Right lobe of liver (tissue), 6 donors: Measurements from ENCODE around the gene TMEM92. TPM values are rescaled to one million over a fixed set of nuclear protein-coding genes. Genes with fewer than 3 reads are reported as not detected.
A peak's percentile ranks its signal among the peaks of the same experiment; 100 is the strongest.
"Not testable (repeated sequence)": the region's sequence is repeated elsewhere in the genome, so short reads cannot be mapped to it uniquely, and the experiment has no call there.

Source experiments
- ATAC-seq, 4 donors: fragments of 200-7000 bp; cut with Tn5 transposase; one replicate each; pipeline ENCODE4 v1.9.1; 2020; ENCODE audit warnings: mild to moderate bottlenecking in 4 of 4, moderate library complexity in 4 of 4
- DNase-seq, 3 donors: peaks; one replicate each; pipeline ENCODE4 v3.0.0-alpha.2; 2020
- H3K27ac ChIP-seq, 3 donors: fragments of 200-600 bp; one replicate each; pipeline ENCODE4 v1.8.0; 2022
- H3K27me3 ChIP-seq, 2 donors: fragments of 200-600 bp; one replicate each; pipeline ENCODE4 v1.8.0; 2022
- H3K36me3 ChIP-seq, 4 donors: fragments of 200-600 bp; sonication (generic) in 1 of 4; one replicate each; pipeline versions ENCODE4 v1.5.1 to v1.8.0; 2017 to 2022; ENCODE audit warnings: control low read depth in 1 of 4
- H3K4me1 ChIP-seq, 4 donors: fragments of 200-600 bp; sonication (generic) in 1 of 4; one replicate each; pipeline versions ENCODE4 v1.5.1 to v1.8.0; 2017 to 2022; ENCODE audit warnings: control low read depth in 1 of 4
- H3K4me3 ChIP-seq, 3 donors: fragments of 200-600 bp; one replicate each; pipeline ENCODE4 v1.8.0; 2022
- H3K9me3 ChIP-seq, 4 donors: fragments of 200-600 bp; sonication (generic) in 1 of 4; one replicate each; pipeline versions ENCODE4 v1.5.1 to v1.8.0; 2017 to 2022; ENCODE audit warnings: control low read depth in 1 of 4
- CTCF ChIP-seq, 4 donors: fragments of 200-600 bp in 3 of 4; fragments of 450-650 bp in 1 of 4; IDR thresholded peaks; one replicate each; pipeline versions ENCODE4 v1.5.1 to v1.8.0; 2016 to 2022; ENCODE audit warnings: antibody characterized with exemption in 4 of 4, mild to moderate bottlenecking in 2 of 4
- POLR2A ChIP-seq: fragments of 450-650 bp; IDR thresholded peaks from one replicate; pipeline ENCODE4 v1.6.1; 2017; ENCODE audit warnings: antibody characterized with exemption, mild to moderate bottlenecking
- WGBS: methylation state at CpG from one replicate; pipeline ENCODE4 v1.1.6; 2018; ENCODE audit warnings: low coverage, low lambda C conversion rate; ENCODE audit not compliant: insufficient coverage; ENCODE audit errors: missing lambda C conversion rate; 5-methylcytosine and 5-hydroxymethylcytosine counted together
- intact Hi-C, 2 donors: fragments of 100-400 bp; cut with DNase I; formaldehyde crosslinking; loops; one replicate each; pipeline versions ENCODE4 v1.11.2 to v1.14.1; 2022
- total RNA-seq, 6 experiments: library from RNA; depleted of rRNA in 2 of 6; stranded (reverse); fragments of >200 nt in 2 of 6; fragmentation: NEBNext Ultra II Directional in 3 of 6; extraction: Animal tissue kit (Norgen Biotek cat#: 25700) in 3 of 6; gene quantifications; one replicate each; pipeline versions ENCODE4 v1.1.0 to v1.2.4, GENCODE V29; 2016 to 2023
- donor health status: DM: no; HTN: yes; CAD: no.
- donor health status: DM: no; HTN: no; CAD: no.
- donor health status: DM: no; HTN: no; CAD: no.
- donor health status: DM: no; HTN: yes; CAD: no.
- donor health status: DM: no; HTN: yes; CAD: no.

The TMEM92 gene
- total RNA-seq, 6 experiments from 2014 or later, result 1.5 to 20.0 (median 8.7) TPM

- H3K36me3 ChIP-seq, result no peaks in the 10 kb centered on the region
- H3K4me3 ChIP-seq, result no peak overlapping the region
- DNase-seq (peak; percentile 77 to 83 (median 81)), ATAC-seq (peak; percentile 98 to 99 (median 98))
- TF ChIP-seq POLR2A (no peak), CTCF (IDR thresholded peaks at IDR 0.05) (peak; percentile 91 to 98 (median 94))
- no peaks in the 10 kb centered on the region for H3K9me3 ChIP-seq
- intact Hi-C loops, result loop anchor here (5.0 kb wide), 1 partner anchor 95 kb away; the partner anchor contains the start of gene COL1A1 (in 2 of the 2)
- no peaks in the 10 kb centered on the region for H3K27me3 ChIP-seq
- WGBS, result 15% methylated on average over 7 of the region's 7 CpGs
- no peak overlapping the region for H3K27ac ChIP-seq
- H3K4me1 ChIP-seq, result no peaks in the 10 kb centered on the region
These were observed 23.2 kb downstream of the TMEM92 start for GRCh38 chr17:50297407-50297865.

GRCh38 chr17:50298018-50298417 is 23.8 kb downstream of the TMEM92 start:
- ATAC-seq (no peak), DNase-seq (no peak)
- Histone ChIP-seq H3K27me3 (no peaks in the 10 kb centered on the region), H3K4me1 (no peaks in the 10 kb centered on the region), H3K4me3 (no peak overlapping the region), H3K36me3 (no peaks in the 10 kb centered on the region), H3K27ac (no peak overlapping the region), H3K9me3 (no peaks in the 10 kb centered on the region)
- intact Hi-C loops, result loop anchor here (5.0 kb wide), 1 partner anchor 96 kb away; the partner anchor contains the start of gene COL1A1 (in 2 of the 2)
- WGBS, result 10% methylated on average over 3 of the region's 11 CpGs
- TF ChIP-seq CTCF (IDR thresholded peaks at IDR 0.05) (no peak), POLR2A (no peak)

DNA sequence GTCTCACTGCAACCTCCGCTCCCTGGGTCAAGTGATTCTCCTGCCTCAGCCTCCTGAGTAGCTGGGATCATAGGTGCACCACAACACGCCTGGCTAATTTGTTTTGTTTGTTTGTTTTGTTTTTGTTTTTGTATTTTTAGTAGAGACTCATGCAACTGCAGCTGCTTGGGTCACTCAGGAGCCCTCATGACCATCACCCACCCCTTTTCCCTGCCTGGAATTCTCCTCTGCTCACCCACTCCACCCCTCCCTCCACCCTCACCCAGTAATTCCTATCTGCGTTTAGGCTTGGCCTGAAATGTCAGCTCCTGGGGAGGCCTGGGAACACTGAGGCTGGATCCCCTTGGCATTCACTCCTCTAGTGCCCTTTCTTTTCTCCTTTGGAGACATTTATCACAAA is 25.5 kb downstream of the TMEM92 start:
- ATAC-seq (no peak), DNase-seq (no peak)
- 63% methylated on average over 3 of the region's 3 CpGs for WGBS
- H3K27me3 ChIP-seq, result no peaks in the 10 kb centered on the region
- H3K4me3 ChIP-seq, result no peak overlapping the region
- no peak overlapping the region for H3K27ac ChIP-seq
- intact Hi-C loops, result loop anchor here (5.0 kb wide), 1 partner anchor 97 kb away; the partner anchor contains the start of gene COL1A1 (in 2 of the 2)
- TF ChIP-seq POLR2A, result no peak
- TF ChIP-seq CTCF (IDR thresholded peaks at IDR 0.05), result no peak
- H3K4me1 ChIP-seq, result no peaks in the 10 kb centered on the region
- H3K36me3 ChIP-seq, result no peaks in the 10 kb centered on the region
- no peaks in the 10 kb centered on the region for H3K9me3 ChIP-seq

GRCh38 chr17:50300824-50301223 is 26.6 kb downstream of the TMEM92 start:
- ATAC-seq, H3K36me3 ChIP-seq, H3K27me3 ChIP-seq, DNase-seq, H3K9me3 ChIP-seq, H3K4me1 ChIP-seq, intact Hi-C loops, H3K4me3 ChIP-seq, H3K27ac ChIP-seq: not testable (repeated sequence)
- 38% methylated on average over 1 of the region's 1 CpG for WGBS

DNA sequence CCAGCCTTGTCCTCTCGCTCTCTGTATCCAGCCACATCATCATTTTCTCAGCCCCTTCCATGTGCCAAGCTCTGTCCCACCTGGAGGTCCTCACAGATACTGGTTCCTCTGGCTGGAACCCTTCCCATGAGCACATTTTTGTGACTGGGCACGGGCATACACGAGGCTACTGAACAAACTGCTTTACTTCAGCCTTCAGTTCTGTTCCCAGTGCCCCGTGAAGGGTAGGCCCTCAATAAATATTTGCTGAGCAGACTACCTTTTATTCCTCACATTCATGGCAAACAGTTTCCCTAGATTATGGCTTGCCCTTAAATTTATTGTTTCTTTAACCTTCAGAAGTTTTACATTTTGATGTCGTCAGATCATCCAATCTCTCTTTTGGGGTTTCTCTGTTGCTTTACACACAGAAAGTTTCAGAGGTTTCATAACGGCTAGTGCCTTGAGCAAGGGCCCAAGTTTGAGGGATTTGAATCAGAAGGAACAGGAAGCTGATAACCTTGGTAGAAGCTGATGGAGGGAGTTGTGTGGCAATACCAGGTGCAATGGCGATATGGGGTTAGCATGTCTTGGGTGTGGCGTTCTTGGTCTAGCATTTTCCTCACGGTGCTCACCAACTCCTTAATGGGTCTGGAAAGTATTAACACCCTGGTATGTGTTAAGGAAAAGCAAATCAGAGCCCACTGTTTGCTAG is 27.8 kb downstream of the TMEM92 start:
- TF ChIP-seq POLR2A, result no peak
- no peak for TF ChIP-seq CTCF (IDR thresholded peaks at IDR 0.05)
- H3K4me3 ChIP-seq, result no peak overlapping the region

More for the DNA sequence above, 27.8 kb downstream of the TMEM92 start:
- Histone ChIP-seq H3K4me1 (no peaks in the 10 kb centered on the region), H3K27me3 (no peaks in the 10 kb centered on the region), H3K36me3 (no peaks in the 10 kb centered on the region), H3K27ac (no peak overlapping the region), H3K9me3 (no peaks in the 10 kb centered on the region)
- 59% methylated on average over 9 of the region's 9 CpGs for WGBS
- no peak for ATAC-seq
- no peak for DNase-seq
- intact Hi-C loops, result no loop called here
